IMR-90 (cell line): ENCODE results near the gene IFNL1. TPM values are rescaled to one million over a fixed set of nuclear protein-coding genes. Genes with fewer than 3 reads are reported as not detected.

Experiments used
- ATAC-seq: fragments of 200-7000 bp; cut with Tn5 transposase; 2 replicates; pipeline ENCODE4 v1.9.1; 2020; ENCODE audit warnings: low read depth, mild to moderate bottlenecking, moderate library complexity
- BruUV-seq: library from RNA; stranded (reverse); fragments of 400-500 nt; replicated peaks from 2 replicates; lab custom pipeline; 2021; lab: Mats Ljungman, UMichigan
- CTCF ChIA-PET: fragments of 300-600 bp; formaldehyde crosslinking; extraction: SDS; loops from one replicate; lab custom pipeline; 2021; ENCODE audit warnings: antibody characterized with exemption; lab: Yijun Ruan, JAX
- POLR2A ChIA-PET: fragments of 300-600 bp; sonication (Branson Sonifier 250); formaldehyde crosslinking; loops from one replicate; lab custom pipeline; 2022; ENCODE audit warnings: antibody characterized with exemption; ENCODE audit not compliant: unreplicated experiment; lab: Charles Lee
- DNase-seq: peaks from one replicate; pipeline ENCODE4 v3.0.0; 2013
- H2AFZ ChIP-seq: replicated peaks from 2 replicates; pipeline ENCODE3; 2013; ENCODE audit warnings: low read length, mild to moderate bottlenecking; ENCODE audit not compliant: poor library complexity
- H2AK5ac ChIP-seq: 2 replicates; pipeline ENCODE4 v1.6.1; 2013; ENCODE audit warnings: low read depth, low read length, inconsistent platforms
- H2AK9ac ChIP-seq: replicated peaks from 2 replicates; pipeline ENCODE3; 2013; ENCODE audit warnings: mild to moderate bottlenecking, low read depth, low read length, moderate library complexity; ENCODE audit not compliant: poor library complexity
- H2BK120ac ChIP-seq: 2 replicates; pipeline ENCODE4 v1.6.1; 2013; ENCODE audit warnings: low read depth, low read length, inconsistent platforms
- H2BK15ac ChIP-seq: 3 replicates; pipeline ENCODE4 v1.6.1; 2013; ENCODE audit warnings: low read depth, low read length, inconsistent platforms
- H2BK20ac ChIP-seq: 2 replicates; pipeline ENCODE4 v1.6.1; 2013; ENCODE audit warnings: low read depth, mild to moderate bottlenecking, inconsistent platforms, low read length, moderate library complexity
- H2BK5ac ChIP-seq: 2 replicates; pipeline ENCODE4 v1.6.1; 2013; ENCODE audit warnings: mild to moderate bottlenecking, low read depth, low read length, inconsistent platforms; ENCODE audit not compliant: poor library complexity, severe bottlenecking
- H3K14ac ChIP-seq: replicated peaks from 2 replicates; pipeline ENCODE4 v1.6.1; 2013; ENCODE audit warnings: low read depth, low read length, inconsistent platforms
- H3K18ac ChIP-seq: 2 replicates; pipeline ENCODE4 v1.6.1; 2013; ENCODE audit warnings: low read depth, low read length, control low read depth
- H3K23ac ChIP-seq: 2 replicates; pipeline ENCODE4 v1.6.1; 2013; ENCODE audit warnings: low read depth, low read length, inconsistent platforms
- H3K27ac ChIP-seq: 2 replicates; pipeline ENCODE4 v1.5.1; 2013; ENCODE audit warnings: mild to moderate bottlenecking, control low read depth, low read length; ENCODE audit not compliant: insufficient read depth
- H3K27me3 ChIP-seq: 2 replicates; pipeline ENCODE4 v1.6.1; 2013; ENCODE audit warnings: low read length; ENCODE audit not compliant: control insufficient read depth, insufficient read depth
- H3K36me3 ChIP-seq: 2 replicates; pipeline ENCODE4 v1.6.1; 2013; ENCODE audit warnings: low read length, mixed read lengths; ENCODE audit not compliant: control insufficient read depth, insufficient read depth
- H3K4ac ChIP-seq: 2 replicates; pipeline ENCODE4 v1.6.1; 2013; ENCODE audit warnings: low read depth, low read length, inconsistent platforms
- H3K4me1 ChIP-seq: 2 replicates; pipeline ENCODE4 v1.6.1; 2013; ENCODE audit warnings: low read length, mixed read lengths; ENCODE audit not compliant: control insufficient read depth, insufficient read depth
- H3K4me2 ChIP-seq: 2 replicates; pipeline ENCODE4 v1.6.1; 2013; ENCODE audit warnings: low read depth, mild to moderate bottlenecking, control low read depth, low read length, moderate library complexity
- H3K4me3 ChIP-seq: 2 replicates; pipeline ENCODE4 v1.5.1; 2013; ENCODE audit warnings: low read depth, mild to moderate bottlenecking, control low read depth, low read length, moderate library complexity; ENCODE audit not compliant: insufficient read depth
- H3K56ac ChIP-seq: 2 replicates; pipeline ENCODE4 v1.6.1; 2013; ENCODE audit warnings: low read length, inconsistent platforms; ENCODE audit not compliant: insufficient read depth; ENCODE audit errors: extremely low read depth
- H3K79me1 ChIP-seq, 2 experiments: 2 replicates each; pipeline ENCODE4 v1.6.1; 2013; ENCODE audit warnings: low read length in 2 of 2, inconsistent platforms in 1 of 2, low read depth in 1 of 2
- H3K9ac ChIP-seq: 2 replicates; pipeline ENCODE4 v1.6.1; 2013; ENCODE audit warnings: low read depth, low read length, control low read depth
- H3K9me1 ChIP-seq: 2 replicates; pipeline ENCODE4 v1.6.1; 2013; ENCODE audit warnings: low read length, inconsistent platforms; ENCODE audit not compliant: insufficient read depth
- H3K9me3 ChIP-seq: 2 replicates; pipeline ENCODE4 v1.6.1; 2013; ENCODE audit warnings: low read length; ENCODE audit not compliant: control insufficient read depth, insufficient read depth
- H4K20me1 ChIP-seq: 2 replicates; pipeline ENCODE4 v1.6.1; 2013; ENCODE audit warnings: low read length, inconsistent platforms; ENCODE audit not compliant: insufficient read depth
- H4K5ac ChIP-seq: 2 replicates; pipeline ENCODE4 v1.6.1; 2013; ENCODE audit warnings: mild to moderate bottlenecking, low read depth, low read length, control low read depth
- H4K8ac ChIP-seq, 2 experiments: 2 replicates each; pipeline ENCODE4 v1.6.1; 2013; ENCODE audit warnings: low read depth in 2 of 2, low read length in 2 of 2, control low read depth in 1 of 2, inconsistent platforms in 1 of 2
- H4K91ac ChIP-seq: 2 replicates; pipeline ENCODE4 v1.6.1; 2013; ENCODE audit warnings: low read depth, low read length, inconsistent platforms; ENCODE audit not compliant: insufficient read depth
- CTCF ChIP-seq: conservative IDR thresholded peaks from 2 replicates; pipeline ENCODE4 v1.5.1; 2012; ENCODE audit warnings: mild to moderate bottlenecking, low read depth, low read length, improper control_type of control experiment
- FOS ChIP-seq: fragments of 150-350 bp; IDR thresholded peaks from 2 replicates; pipeline ENCODE4 v1.6.1; 2016; ENCODE audit warnings: low read depth, low read length
- MAZ ChIP-seq: IDR thresholded peaks from 2 replicates; pipeline ENCODE4 v1.6.1; 2012; ENCODE audit warnings: low read depth, mild to moderate bottlenecking, low read length, improper control_type of control experiment, moderate library complexity, borderline replicate concordance
- MXI1 ChIP-seq: IDR thresholded peaks from 2 replicates; pipeline ENCODE4 v1.6.1; 2012; ENCODE audit warnings: low read depth, mild to moderate bottlenecking, low read length, moderate library complexity, borderline replicate concordance
- POLR2A ChIP-seq: IDR thresholded peaks from 2 replicates; pipeline ENCODE4 v1.6.1; 2012; ENCODE audit warnings: mild to moderate bottlenecking, low read depth, low read length
- RAD21 ChIP-seq: IDR thresholded peaks from 2 replicates; pipeline ENCODE4 v1.6.1; 2012; ENCODE audit warnings: low read length, improper control_type of control experiment
- SMC3 ChIP-seq: fragments of 150-350 bp; IDR thresholded peaks from 2 replicates; pipeline ENCODE4 v1.6.1; 2016; ENCODE audit warnings: low read depth, mild to moderate bottlenecking, antibody characterized with exemption, low read length, moderate library complexity
- WGBS, 2 experiments: methylation state at CpG; one replicate each; pipeline versions ENCODE4 v1.1.5 to v1.1.7; 2013; ENCODE audit warnings: missing lambda C conversion rate in 2 of 2; ENCODE audit not compliant: insufficient read length in 1 of 2; ENCODE audit errors: extremely low coverage in 2 of 2; 5-methylcytosine and 5-hydroxymethylcytosine counted together
- dilution Hi-C: fragments of 300-500 bp; cut with HindIII; formaldehyde crosslinking; loops from one replicate; pipeline ENCODE4 v1.14.3; 2018; ENCODE audit warnings: low sequenced_read_pairs; ENCODE audit not compliant: unreplicated experiment
- in situ Hi-C: fragments of 300-500 bp; cut with MboI; formaldehyde crosslinking; loops from 3 replicates; pipeline ENCODE4 v1.14.3; 2019; ENCODE audit warnings: low sequenced_read_pairs, inconsistent platforms, mixed read lengths
- intact Hi-C: fragments of 100-400 bp; cut with micrococcal nuclease; formaldehyde crosslinking; loops from 2 replicates; pipeline ENCODE4 v1.10.0; 2022
- polyA plus RNA-seq, 3 experiments: library from polyadenylated mRNA; depleted of rRNA; stranded (reverse); fragments of >200 nt; gene quantifications; 2 replicates each; pipeline ENCODE4 v1.2.3, GENCODE V29; 2012; ENCODE audit warnings: low replicate concordance in 1 of 3
- total RNA-seq: library from RNA; depleted of rRNA; stranded (reverse); fragments of >200 nt; gene quantifications from 2 replicates; pipeline ENCODE4 v1.2.3, GENCODE V29; 2012

Gene IFNL1
- total and polyA plus RNA-seq, 2 of the 4 experiments (the other 2 are of a cell fraction), result not detected

GRCh38 chr19:39328046-39328705 is 32.0 kb downstream of the IFNL1 start:
- peak overlapping the region; percentile 1 for H2AFZ ChIP-seq
- CTCF ChIA-PET, result interaction anchor here (0.5 to 1.0 kb wide), 3 partner anchors 206 to 217 kb away, joined by 3 to 4 read pairs (median 3); no protein-coding TSS in a partner anchor

More at GRCh38 chr19:39328046-39328705, 32.0 kb downstream of the IFNL1 start:
- Histone ChIP-seq H3K9me1 (no peaks in the 10 kb centered on the region), H2AK5ac (no peak overlapping the region), H2BK15ac (no peak overlapping the region), H3K27ac (no peak overlapping the region), H3K4me2 (no peak overlapping the region), H3K18ac (no peak overlapping the region), H4K8ac (no peak overlapping the region), H2BK120ac (no peak overlapping the region), H3K9ac (no peak overlapping the region), H3K23ac (no peak overlapping the region), H4K20me1 (no peaks in the 10 kb centered on the region), H3K36me3 (no peaks in the 10 kb centered on the region), H3K4me3 (no peak overlapping the region), H3K4ac (no peak overlapping the region), H4K5ac (no peak overlapping the region), H2BK5ac (no peak overlapping the region), H3K14ac (no peak overlapping the region), H2AK9ac (no peak overlapping the region), H4K91ac (no peak overlapping the region), H3K56ac (no peak overlapping the region), H3K79me1 (no peaks in the 10 kb centered on the region), H3K9me3 (no peaks in the 10 kb centered on the region), H2BK20ac (no peak overlapping the region), H3K4me1 (no peaks in the 10 kb centered on the region), H3K27me3 (peaks cover 9% of the 10 kb centered on the region; the same call in 1 of the 2 replicates)
- intact Hi-C loops, result loop anchor here (1.0 to 5.0 kb wide), 5 partner anchors 115 to 365 kb away; partner anchors contain the start of gene NCCRP1
- BruUV-seq, result no TSS peak
- DNase-seq (peak; percentile 53), ATAC-seq (peak; percentile 98)
- in situ Hi-C loops, result loop anchor here (5.0 to 10.0 kb wide), 2 partner anchors 206 to 373 kb away; no protein-coding TSS in a partner anchor
- POLR2A ChIA-PET, result no interaction called here
- WGBS, 2 experiments, result 28% methylated on average over 8 of the region's 17 CpGs; no CpG with 5 or more reads in 1 of the 2 experiments
- TF ChIP-seq CTCF (peak; percentile 95), MAZ (peak; percentile 54; the same call in 1 of the 2 replicates), FOS (no peak), SMC3 (peak; percentile 98), POLR2A (peak; percentile 43; the same call in 1 of the 2 replicates), RAD21 (peak; percentile 96), MXI1 (no peak)
- dilution Hi-C loops, result no loop called here
